ENCODE results near the gene MSI2.

MSI2 gene

DNA sequence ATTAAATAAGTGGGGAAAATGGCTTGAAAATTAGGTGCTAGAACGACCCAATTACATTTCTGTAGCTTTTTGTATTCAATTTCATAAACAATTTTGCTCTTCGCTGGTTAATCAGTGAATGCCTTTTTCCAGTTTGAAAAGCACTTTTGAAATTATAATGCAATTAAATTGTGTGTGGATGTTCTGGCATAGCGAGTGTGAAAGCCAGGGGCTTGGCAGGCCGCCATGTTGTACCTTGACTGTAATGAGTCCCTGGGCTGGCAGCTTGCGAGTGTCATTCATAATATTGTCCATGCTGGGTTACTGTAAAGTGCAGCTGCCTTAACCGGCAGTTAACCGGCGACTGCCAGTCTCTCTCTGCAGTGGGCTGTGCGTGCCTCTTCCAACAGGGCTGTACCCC lies 310.9 kb downstream of the MSI2 start:
- ChIA-PET POLR2A (no interaction called here), CTCF (interaction anchor here (0.6 to 0.9 kb wide), 2 partner anchors 30 to 105 kb away, joined by 3 to 6 read pairs; no protein-coding TSS in a partner anchor)
- TF ChIP-seq ARNT (IDR thresholded peaks at IDR 0.05): no peak
- no peak for TF ChIP-seq ZNF384 (IDR thresholded peaks at IDR 0.05)
- no peak for TF ChIP-seq BHLHE40 (IDR thresholded peaks at IDR 0.05; ENCODE audit: borderline replicate concordance)
- no peak for TF ChIP-seq TARDBP (IDR thresholded peaks at IDR 0.05)
- no peak for TF ChIP-seq FOXK2 (IDR thresholded peaks at IDR 0.05)
- no peak for TF ChIP-seq CTBP1 (IDR thresholded peaks at IDR 0.05; ENCODE audit: borderline replicate concordance)
- no peak for TF ChIP-seq ELF4 (IDR thresholded peaks at IDR 0.05)
- no peak for TF ChIP-seq LEF1 (IDR thresholded peaks at IDR 0.05; ENCODE audit: borderline replicate concordance)
- no peak for TF ChIP-seq SP1 (IDR thresholded peaks at IDR 0.05)
- TF ChIP-seq HDGF (IDR thresholded peaks at IDR 0.05; ENCODE audit: borderline replicate concordance): no peak
- no peak for TF ChIP-seq FOXM1 (IDR thresholded peaks at IDR 0.05; ENCODE audit: borderline replicate concordance)
- TF ChIP-seq, protein P1, sequence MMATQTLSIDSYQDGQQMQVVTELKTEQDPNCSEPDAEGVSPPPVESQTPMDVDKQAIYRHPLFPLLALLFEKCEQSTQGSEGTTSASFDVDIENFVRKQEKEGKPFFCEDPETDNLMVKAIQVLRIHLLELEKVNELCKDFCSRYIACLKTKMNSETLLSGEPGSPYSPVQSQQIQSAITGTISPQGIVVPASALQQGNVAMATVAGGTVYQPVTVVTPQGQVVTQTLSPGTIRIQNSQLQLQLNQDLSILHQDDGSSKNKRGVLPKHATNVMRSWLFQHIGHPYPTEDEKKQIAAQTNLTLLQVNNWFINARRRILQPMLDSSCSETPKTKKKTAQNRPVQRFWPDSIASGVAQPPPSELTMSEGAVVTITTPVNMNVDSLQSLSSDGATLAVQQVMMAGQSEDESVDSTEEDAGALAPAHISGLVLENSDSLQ (IDR thresholded peaks at IDR 0.05): no peak
- no peak for TF ChIP-seq NFRKB (IDR thresholded peaks at IDR 0.05)
- no peak for TF ChIP-seq L3MBTL2 (conservative IDR thresholded peaks at IDR 0.05)
- DNase-seq (ENCODE audit: extremely low spot score): no peak

GRCh38 chr17:57568340-57568739 lies 312.0 kb downstream of the MSI2 start:
- ChIA-PET POLR2A (no interaction called here), CTCF (interaction anchor here (1.0 kb wide), 1 partner anchor 16 kb away, joined by 3 read pairs; no protein-coding TSS in a partner anchor)
- DNase-seq (ENCODE audit: extremely low spot score): no peak
- TF ChIP-seq HDGF (IDR thresholded peaks at IDR 0.05; ENCODE audit: borderline replicate concordance): no peak
- no peak for TF ChIP-seq BHLHE40 (IDR thresholded peaks at IDR 0.05; ENCODE audit: borderline replicate concordance)
- no peak for TF ChIP-seq NFRKB (IDR thresholded peaks at IDR 0.05)
- no peak for TF ChIP-seq FOXM1 (IDR thresholded peaks at IDR 0.05; ENCODE audit: borderline replicate concordance)
- no peak for TF ChIP-seq LEF1 (IDR thresholded peaks at IDR 0.05; ENCODE audit: borderline replicate concordance)
- no peak for TF ChIP-seq L3MBTL2 (conservative IDR thresholded peaks at IDR 0.05)
- TF ChIP-seq FOXA1 (IDR thresholded peaks at IDR 0.05): no peak
- no peak for TF ChIP-seq TARDBP (IDR thresholded peaks at IDR 0.05)
- TF ChIP-seq CTBP1 (IDR thresholded peaks at IDR 0.05; ENCODE audit: borderline replicate concordance): no peak
- no peak for TF ChIP-seq ELF4 (IDR thresholded peaks at IDR 0.05)
- no peak for TF ChIP-seq SP1 (IDR thresholded peaks at IDR 0.05)
- no peak for TF ChIP-seq SUZ12 (IDR thresholded peaks at IDR 0.05)
- no peak for TF ChIP-seq ARNT (IDR thresholded peaks at IDR 0.05)
- TF ChIP-seq FOXK2 (IDR thresholded peaks at IDR 0.05): no peak
- no peak for TF ChIP-seq ZNF384 (IDR thresholded peaks at IDR 0.05)
- TF ChIP-seq, protein P1 (IDR thresholded peaks at IDR 0.05): no peak

DNA sequence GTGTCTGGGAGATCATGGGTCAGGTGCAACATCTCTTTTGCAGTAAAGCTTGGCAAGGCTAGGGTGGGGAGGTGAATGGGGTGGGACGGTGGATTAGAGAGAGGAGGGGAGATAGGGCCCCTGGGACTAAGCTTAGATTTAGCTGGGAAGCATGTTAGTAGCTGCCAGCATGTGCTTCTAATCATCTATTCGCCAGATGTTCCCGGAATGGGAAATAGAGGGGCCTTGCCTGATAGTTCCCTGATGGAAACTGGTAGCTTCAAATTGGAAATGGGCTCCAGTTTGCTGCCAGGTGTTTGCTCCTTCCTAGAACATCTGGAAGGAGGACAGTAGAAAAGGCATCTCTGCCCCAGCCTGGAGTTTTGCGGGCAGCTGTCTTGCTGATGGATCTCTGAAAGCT lies 312.7 kb downstream of the MSI2 start:
- ChIA-PET CTCF (interaction anchor here (0.7 to 1.0 kb wide), 2 partner anchors 9 to 17 kb away, joined by 3 to 4 read pairs; no protein-coding TSS in a partner anchor), POLR2A (no interaction called here)
- TF ChIP-seq FOXK2 (IDR thresholded peaks at IDR 0.05) (no peak), FOXA1 (IDR thresholded peaks at IDR 0.05) (no peak), FOXM1 (IDR thresholded peaks at IDR 0.05; ENCODE audit: borderline replicate concordance) (no peak), ELF4 (IDR thresholded peaks at IDR 0.05) (no peak), LEF1 (IDR thresholded peaks at IDR 0.05; ENCODE audit: borderline replicate concordance) (no peak), TARDBP (IDR thresholded peaks at IDR 0.05) (no peak), BHLHE40 (IDR thresholded peaks at IDR 0.05; ENCODE audit: borderline replicate concordance) (no peak), NFRKB (IDR thresholded peaks at IDR 0.05) (no peak), ARNT (IDR thresholded peaks at IDR 0.05) (no peak), SUZ12 (IDR thresholded peaks at IDR 0.05) (no peak), CTBP1 (IDR thresholded peaks at IDR 0.05; ENCODE audit: borderline replicate concordance) (no peak)
- TF ChIP-seq, protein P1 (IDR thresholded peaks at IDR 0.05): no peak
- DNase-seq (ENCODE audit: extremely low spot score): no peak

DNA sequence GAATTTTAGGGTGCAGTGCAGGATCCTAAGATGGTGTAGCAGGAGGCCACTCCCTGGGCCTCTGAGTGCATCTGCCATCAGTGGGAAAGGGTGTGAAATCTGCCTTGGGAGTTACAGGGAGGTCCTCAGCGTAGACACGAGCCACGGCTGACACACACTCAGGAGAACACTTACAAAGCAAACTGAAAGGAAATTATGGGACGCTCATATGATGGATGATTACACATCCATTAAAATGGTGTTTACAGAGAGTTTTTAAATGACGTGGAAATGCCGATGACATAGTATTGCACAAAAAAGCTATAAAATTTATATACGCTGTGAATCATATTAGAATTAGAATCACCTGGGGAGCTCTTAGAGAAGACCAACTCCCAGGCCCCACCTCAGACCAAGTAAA lies 313.5 kb downstream of the MSI2 start:
- ChIA-PET POLR2A (no interaction called here), CTCF (interaction anchor here (0.6 kb wide), 1 partner anchor 28 kb away, joined by 3 read pairs; no protein-coding TSS in a partner anchor)
- no peak for DNase-seq (ENCODE audit: extremely low spot score)
- TF ChIP-seq ZNF384 (IDR thresholded peaks at IDR 0.05): no peak
- no peak for TF ChIP-seq LEF1 (IDR thresholded peaks at IDR 0.05; ENCODE audit: borderline replicate concordance)
- no peak for TF ChIP-seq SP1 (IDR thresholded peaks at IDR 0.05)
- TF ChIP-seq L3MBTL2 (conservative IDR thresholded peaks at IDR 0.05): no peak
- TF ChIP-seq BHLHE40 (IDR thresholded peaks at IDR 0.05; ENCODE audit: borderline replicate concordance): no peak
- TF ChIP-seq ARNT (IDR thresholded peaks at IDR 0.05): no peak
- no peak for TF ChIP-seq NFRKB (IDR thresholded peaks at IDR 0.05)
- TF ChIP-seq FOXK2 (IDR thresholded peaks at IDR 0.05): no peak
- TF ChIP-seq HDGF (IDR thresholded peaks at IDR 0.05; ENCODE audit: borderline replicate concordance): no peak
- TF ChIP-seq CTBP1 (IDR thresholded peaks at IDR 0.05; ENCODE audit: borderline replicate concordance): no peak
- TF ChIP-seq SUZ12 (IDR thresholded peaks at IDR 0.05): no peak
- no peak for TF ChIP-seq ELF4 (IDR thresholded peaks at IDR 0.05)
- no peak for TF ChIP-seq FOXA1 (IDR thresholded peaks at IDR 0.05)
- TF ChIP-seq, protein P1 (IDR thresholded peaks at IDR 0.05): no peak
- no peak for TF ChIP-seq TARDBP (IDR thresholded peaks at IDR 0.05)
- no peak for TF ChIP-seq FOXM1 (IDR thresholded peaks at IDR 0.05; ENCODE audit: borderline replicate concordance)

- ChIA-PET CTCF (no interaction called here), POLR2A (no interaction called here)
- TF ChIP-seq CTBP1 (IDR thresholded peaks at IDR 0.05; ENCODE audit: borderline replicate concordance) (no peak), SUZ12 (IDR thresholded peaks at IDR 0.05) (no peak), SP1 (IDR thresholded peaks at IDR 0.05) (no peak), HDGF (IDR thresholded peaks at IDR 0.05; ENCODE audit: borderline replicate concordance) (no peak), LEF1 (IDR thresholded peaks at IDR 0.05; ENCODE audit: borderline replicate concordance) (no peak), FOXK2 (IDR thresholded peaks at IDR 0.05) (no peak), ELF4 (IDR thresholded peaks at IDR 0.05) (no peak), TARDBP (IDR thresholded peaks at IDR 0.05) (no peak), FOXM1 (IDR thresholded peaks at IDR 0.05; ENCODE audit: borderline replicate concordance) (no peak)
- no peak for DNase-seq (ENCODE audit: extremely low spot score)
Measured at GRCh38 chr17:57570724-57571344, 314.5 kb downstream of the MSI2 start.

Measured in HEK293T (cell line).